Uterus (tissue), 2 donors: ENCODE data around the gene SLC35A2.

Experiments used
- CTCF ChIP-seq, 4 experiments: fragments of 200-600 bp in 2 of 4; fragments of 450-650 bp in 2 of 4; sonication (generic) in 2 of 4; IDR thresholded peaks; one replicate each; pipeline ENCODE4 v1.5.1; 2016 to 2019; ENCODE audit warnings: antibody characterized with exemption in 4 of 4, mild to moderate bottlenecking in 2 of 4, moderate library complexity in 1 of 4
- POLR2A ChIP-seq, 2 donors: fragments of 450-650 bp; IDR thresholded peaks; one replicate each; pipeline ENCODE4 v1.6.1; 2016; ENCODE audit warnings: antibody characterized with exemption in 2 of 2, mild to moderate bottlenecking in 1 of 2, moderate library complexity in 1 of 2

GRCh38 chrX:48883729-48884128 is 27.7 kb downstream of the SLC35A2 start:
- TF ChIP-seq CTCF (IDR thresholded peaks at IDR 0.05) (no peak), POLR2A (IDR thresholded peaks at IDR 0.05) (no peak)
